Measurements from ENCODE around the gene SLC7A8. TPM values are rescaled to one million over a fixed set of nuclear protein-coding genes. Genes with fewer than 3 reads are reported as not detected.

SLC7A8 gene
- total and polyA plus RNA-seq, 9 donors: 45.9 to 161 (median 95.4) TPM

DNA sequence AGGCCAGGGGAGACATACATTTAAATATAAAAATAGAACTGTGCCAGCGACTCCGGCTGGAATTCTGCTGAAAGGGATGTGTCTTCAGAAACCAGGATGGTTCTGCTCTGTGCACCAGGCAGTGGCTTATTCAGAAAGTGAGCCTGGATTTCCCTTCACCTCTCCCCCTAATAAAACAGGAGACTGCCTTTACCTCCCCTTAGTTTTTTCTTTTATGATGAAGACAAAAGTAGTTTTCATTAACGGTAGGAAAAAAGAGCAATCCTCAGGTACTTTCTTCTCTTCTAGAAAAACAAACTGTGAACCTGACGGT is 346 bp downstream of the SLC7A8 start:
- Histone ChIP-seq H3K27ac (peak overlapping the region in 1 of 2 donors; percentile 51), H3K4me3 (peak overlapping the region; percentile 67), H3K4me1 (ENCODE audit: insufficient read depth) (peaks cover 3% of the 10 kb centered on the region), H3K36me3 (no peaks in the 10 kb centered on the region), H3K9me3 (no peaks in the 10 kb centered on the region), H3K27me3 (no peaks in the 10 kb centered on the region)
- no peak for DNase-seq
- 0 to 1% (median 0%) methylated on average over 4 of the region's 4 CpGs for WGBS, 3 donors
- TF ChIP-seq POLR2A (IDR thresholded peaks at IDR 0.05): no peak
- TF ChIP-seq EP300 (IDR thresholded peaks at IDR 0.05): no peak
- TF ChIP-seq, protein P1, sequence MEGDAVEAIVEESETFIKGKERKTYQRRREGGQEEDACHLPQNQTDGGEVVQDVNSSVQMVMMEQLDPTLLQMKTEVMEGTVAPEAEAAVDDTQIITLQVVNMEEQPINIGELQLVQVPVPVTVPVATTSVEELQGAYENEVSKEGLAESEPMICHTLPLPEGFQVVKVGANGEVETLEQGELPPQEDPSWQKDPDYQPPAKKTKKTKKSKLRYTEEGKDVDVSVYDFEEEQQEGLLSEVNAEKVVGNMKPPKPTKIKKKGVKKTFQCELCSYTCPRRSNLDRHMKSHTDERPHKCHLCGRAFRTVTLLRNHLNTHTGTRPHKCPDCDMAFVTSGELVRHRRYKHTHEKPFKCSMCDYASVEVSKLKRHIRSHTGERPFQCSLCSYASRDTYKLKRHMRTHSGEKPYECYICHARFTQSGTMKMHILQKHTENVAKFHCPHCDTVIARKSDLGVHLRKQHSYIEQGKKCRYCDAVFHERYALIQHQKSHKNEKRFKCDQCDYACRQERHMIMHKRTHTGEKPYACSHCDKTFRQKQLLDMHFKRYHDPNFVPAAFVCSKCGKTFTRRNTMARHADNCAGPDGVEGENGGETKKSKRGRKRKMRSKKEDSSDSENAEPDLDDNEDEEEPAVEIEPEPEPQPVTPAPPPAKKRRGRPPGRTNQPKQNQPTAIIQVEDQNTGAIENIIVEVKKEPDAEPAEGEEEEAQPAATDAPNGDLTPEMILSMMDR (IDR thresholded peaks at IDR 0.05): no peak
- intact Hi-C loops (cut with DNase I): no loop called here

DNA sequence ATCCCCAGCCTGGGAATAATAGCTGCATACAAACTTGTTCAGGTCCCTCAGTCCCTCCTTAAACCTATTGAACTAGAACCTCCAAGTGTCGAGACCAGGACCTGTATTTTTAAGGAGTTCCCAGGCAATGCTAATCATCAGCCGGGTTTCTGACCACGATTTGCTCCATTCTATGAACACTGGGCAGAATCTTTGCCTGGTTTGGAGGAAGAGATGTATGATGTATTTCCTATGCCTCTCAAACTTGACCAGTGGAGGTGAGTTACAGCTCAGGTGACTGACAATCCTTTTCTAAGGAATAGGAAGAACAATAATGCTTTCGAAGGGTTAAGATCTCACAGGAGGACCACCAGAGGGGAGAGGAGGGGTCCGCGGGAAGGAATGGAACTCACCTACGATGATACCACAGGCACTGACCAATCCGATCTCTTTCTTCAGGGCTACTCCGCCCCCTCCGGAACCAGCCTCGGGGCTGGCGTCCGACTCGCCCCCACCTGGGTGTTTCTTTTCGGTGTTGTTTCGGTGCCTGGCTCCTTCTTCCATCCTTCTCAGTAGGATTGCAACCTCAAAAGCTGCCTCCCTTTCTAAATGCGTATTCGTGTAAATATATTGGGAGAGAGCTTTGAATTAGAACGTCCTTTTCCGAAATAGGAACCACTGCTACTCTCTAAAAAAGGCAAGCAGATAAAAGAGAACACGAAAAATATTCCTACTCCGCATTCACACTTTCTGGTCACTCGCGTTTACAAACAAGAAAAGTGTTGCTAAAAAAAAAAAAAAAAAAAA is 895 bp downstream of the SLC7A8 start:
- H3K4me3 ChIP-seq: peak overlapping the region; percentile 67
- H3K4me1 ChIP-seq (ENCODE audit: insufficient read depth): peaks cover 3% of the 10 kb centered on the region
- H3K9me3 ChIP-seq: no peaks in the 10 kb centered on the region
- H3K27ac ChIP-seq: peak overlapping the region in 1 of 2 donors; percentile 51
- H3K27me3 ChIP-seq: no peaks in the 10 kb centered on the region
- TF ChIP-seq EP300 (IDR thresholded peaks at IDR 0.05) (no peak), POLR2A (IDR thresholded peaks at IDR 0.05) (peak; percentile 40)
- peak; percentile 65 to 79 (median 75) for DNase-seq
- intact Hi-C loops (cut with DNase I): no loop called here
- 0 to 1% (median 1%) methylated on average over 24 of the region's 24 CpGs for WGBS, 3 donors
- H3K36me3 ChIP-seq: no peaks in the 10 kb centered on the region

DNA sequence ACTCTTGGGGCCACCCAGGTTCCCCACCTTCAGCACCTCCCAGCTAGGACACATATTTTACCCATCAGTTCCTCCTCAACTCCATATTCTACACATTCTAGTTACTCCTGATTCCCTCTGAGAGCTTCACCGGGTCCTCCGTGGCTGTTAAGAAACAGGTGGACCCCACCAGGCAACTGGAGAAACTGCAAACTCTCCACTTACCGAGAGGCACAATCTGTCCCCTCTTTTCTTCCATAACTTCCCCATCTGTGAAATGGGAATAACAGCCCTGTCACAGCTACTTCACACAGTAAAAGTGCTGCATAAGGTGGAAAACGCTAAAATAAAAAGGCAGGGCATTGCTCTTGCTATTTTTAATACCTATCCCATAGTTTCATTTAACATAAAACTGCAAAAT is 1.5 kb downstream of the SLC7A8 start:
- Histone ChIP-seq H3K4me1 (ENCODE audit: insufficient read depth) (peaks cover 3% of the 10 kb centered on the region), H3K27ac (no peak overlapping the region)

DNA sequence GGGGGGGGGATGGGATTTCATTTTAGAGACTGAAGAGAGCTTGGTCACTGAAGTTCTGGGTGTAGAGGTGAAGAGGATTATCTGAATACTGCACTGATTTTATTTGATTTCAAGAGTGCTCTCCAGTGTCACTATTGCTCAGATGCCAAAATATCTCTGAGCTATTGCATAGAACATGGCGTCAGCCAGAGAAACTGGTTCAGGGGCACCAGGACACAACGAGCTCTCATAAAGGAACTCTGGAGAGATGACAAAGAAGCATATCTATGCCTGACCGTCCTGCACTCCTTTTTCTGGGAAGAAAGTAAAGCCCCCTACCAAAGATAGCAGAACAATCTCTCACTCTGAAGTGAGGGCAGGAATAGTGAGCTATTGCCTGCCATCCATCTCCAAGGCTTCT is 2.0 kb downstream of the SLC7A8 start:
- Histone ChIP-seq H3K27ac (no peak overlapping the region), H3K4me1 (ENCODE audit: insufficient read depth) (peaks cover 2% of the 10 kb centered on the region), H3K9me3 (no peaks in the 10 kb centered on the region), H3K27me3 (no peaks in the 10 kb centered on the region), H3K4me3 (peak overlapping the region; percentile 67), H3K36me3 (no peaks in the 10 kb centered on the region)
- intact Hi-C loops (cut with DNase I): no loop called here
- no peak for DNase-seq
- 22 to 30% (median 29%) methylated on average over 3 of the region's 3 CpGs for whole genome bisulfite sequencing, 3 donors
- no peak for TF ChIP-seq EP300 (IDR thresholded peaks at IDR 0.05)
- TF ChIP-seq POLR2A (IDR thresholded peaks at IDR 0.05): no peak
- TF ChIP-seq, protein P1 (IDR thresholded peaks at IDR 0.05): no peak

More for the DNA sequence above, 1.5 kb downstream of the SLC7A8 start:
- TF ChIP-seq POLR2A (IDR thresholded peaks at IDR 0.05): no peak
- TF ChIP-seq, protein P1 (IDR thresholded peaks at IDR 0.05): no peak
- TF ChIP-seq EP300 (IDR thresholded peaks at IDR 0.05): no peak
- intact Hi-C loops (cut with DNase I): no loop called here
- no peaks in the 10 kb centered on the region for H3K36me3 ChIP-seq
- DNase-seq: no peak
- no peaks in the 10 kb centered on the region for H3K27me3 ChIP-seq
- peak overlapping the region; percentile 67 for H3K4me3 ChIP-seq
- H3K9me3 ChIP-seq: no peaks in the 10 kb centered on the region
- 8 to 11% (median 9%) methylated on average over 4 of the region's 4 CpGs for WGBS, 3 donors

DNA sequence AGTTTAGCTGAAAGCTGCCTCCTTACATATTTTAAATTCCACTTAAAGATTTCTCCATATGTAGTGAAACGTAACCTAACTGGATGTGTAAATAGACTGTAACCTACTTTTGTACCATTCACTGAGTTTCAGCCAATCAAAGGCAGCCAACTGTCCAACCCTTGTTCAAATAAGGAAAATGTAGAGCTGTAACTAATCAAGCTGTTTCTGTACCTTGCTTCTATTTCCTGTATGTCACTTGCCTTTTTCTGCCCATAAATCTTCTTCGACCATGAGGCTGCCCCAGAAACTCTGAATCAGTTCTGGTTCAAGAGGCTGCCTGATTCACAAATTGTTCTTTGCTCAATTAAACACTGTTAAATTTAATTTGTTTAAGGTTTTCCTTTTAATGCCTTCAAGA is 6.3 kb downstream of the SLC7A8 start:
- TF ChIP-seq, protein P1 (IDR thresholded peaks at IDR 0.05): no peak
- TF ChIP-seq POLR2A (IDR thresholded peaks at IDR 0.05) (no peak), EP300 (IDR thresholded peaks at IDR 0.05) (no peak)
- DNase-seq: no peak

More for the DNA sequence above, 6.3 kb downstream of the SLC7A8 start:
- H3K27ac ChIP-seq: no peak overlapping the region
- H3K27me3 ChIP-seq: no peaks in the 10 kb centered on the region
- WGBS, 3 donors: 85 to 91% (median 89%) methylated on average over 2 of the region's 2 CpGs
- intact Hi-C loops (cut with DNase I): no loop called here
- no peaks in the 10 kb centered on the region for H3K36me3 ChIP-seq
- peaks cover 4% of the 10 kb centered on the region for H3K4me1 ChIP-seq (ENCODE audit: insufficient read depth)
- no peaks in the 10 kb centered on the region for H3K9me3 ChIP-seq
- H3K4me3 ChIP-seq: no peak overlapping the region
